ENCODE measurements around the gene SRGN.
"Not testable (repeated sequence)": the region's sequence is repeated elsewhere in the genome, so short reads cannot be mapped to it uniquely, and the experiment has no call there.

SRGN gene

DNA sequence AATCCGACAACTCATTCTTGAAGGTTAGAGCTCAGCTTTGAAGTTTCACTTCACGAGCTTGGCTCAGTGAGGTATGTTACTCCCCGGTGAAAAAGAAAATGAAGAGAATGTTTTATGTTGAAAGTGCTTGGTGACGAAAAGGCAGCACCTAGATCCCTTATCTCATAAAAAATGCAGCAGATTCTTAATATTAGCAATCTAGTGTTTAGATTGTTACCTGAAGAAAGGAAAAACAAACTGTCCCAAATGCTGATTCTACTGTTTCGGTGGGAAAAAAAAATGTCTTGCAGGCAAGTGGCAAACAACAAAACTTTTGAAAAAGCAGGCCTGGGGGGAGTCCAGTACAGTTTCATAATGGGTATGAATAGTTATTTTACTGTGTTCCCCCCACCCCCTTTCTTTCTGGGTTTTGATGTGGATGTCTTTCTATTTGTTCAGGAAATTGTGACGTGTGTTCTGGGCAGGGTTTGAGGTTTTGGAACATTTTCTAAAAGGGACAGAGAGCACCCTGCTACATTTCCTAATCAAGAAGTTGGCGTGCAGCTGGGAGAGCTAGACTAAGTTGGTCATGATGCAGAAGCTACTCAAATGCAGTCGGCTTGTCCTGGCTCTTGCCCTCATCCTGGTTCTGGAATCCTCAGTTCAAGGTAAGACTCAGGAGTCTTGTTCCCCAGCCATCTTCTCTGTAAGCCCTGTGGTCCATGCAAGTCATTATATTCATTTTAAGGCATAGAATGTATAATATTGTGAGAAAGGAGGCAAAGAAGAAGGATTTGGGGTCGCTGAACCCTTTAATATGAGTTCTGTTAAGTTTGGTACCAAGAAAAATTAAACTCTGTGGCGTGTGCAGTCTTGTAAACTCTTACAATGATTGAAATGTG is at the start of gene SRGN:
SRGN (plus strand) TSS at position 514 of the 881 bp plus-strand sequence; CDS start at position 569, 55 bp downstream.
- DNase-seq, result no peak

- DNase-seq, result not testable (repeated sequence)
These were observed 47.0 kb upstream of the SRGN start for GRCh38 chr10:69040904-69041303.

- no peak for DNase-seq
These were observed 45.5 kb upstream of the SRGN start for GRCh38 chr10:69042417-69042816.

DNA sequence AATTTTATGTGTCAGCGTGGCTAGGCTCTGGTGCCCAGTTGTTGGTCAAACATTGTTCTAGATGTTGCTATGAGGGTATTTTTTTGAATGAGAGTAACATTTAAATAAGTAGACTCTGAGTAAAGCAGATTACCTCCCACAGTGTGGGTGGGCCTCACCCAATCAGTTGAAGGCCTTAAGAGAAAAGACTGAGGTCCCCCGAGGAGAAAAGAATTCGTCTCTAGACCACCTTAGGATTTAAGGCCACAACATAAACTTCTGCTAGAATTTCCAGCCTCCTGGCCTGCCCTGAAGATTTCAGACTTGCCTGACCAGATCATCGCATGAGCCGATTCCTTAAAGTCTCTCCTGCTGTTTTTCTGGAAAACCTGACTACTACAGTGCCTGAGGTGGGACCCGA is 45.1 kb upstream of the SRGN start:
- DNase-seq, result no peak

DNA sequence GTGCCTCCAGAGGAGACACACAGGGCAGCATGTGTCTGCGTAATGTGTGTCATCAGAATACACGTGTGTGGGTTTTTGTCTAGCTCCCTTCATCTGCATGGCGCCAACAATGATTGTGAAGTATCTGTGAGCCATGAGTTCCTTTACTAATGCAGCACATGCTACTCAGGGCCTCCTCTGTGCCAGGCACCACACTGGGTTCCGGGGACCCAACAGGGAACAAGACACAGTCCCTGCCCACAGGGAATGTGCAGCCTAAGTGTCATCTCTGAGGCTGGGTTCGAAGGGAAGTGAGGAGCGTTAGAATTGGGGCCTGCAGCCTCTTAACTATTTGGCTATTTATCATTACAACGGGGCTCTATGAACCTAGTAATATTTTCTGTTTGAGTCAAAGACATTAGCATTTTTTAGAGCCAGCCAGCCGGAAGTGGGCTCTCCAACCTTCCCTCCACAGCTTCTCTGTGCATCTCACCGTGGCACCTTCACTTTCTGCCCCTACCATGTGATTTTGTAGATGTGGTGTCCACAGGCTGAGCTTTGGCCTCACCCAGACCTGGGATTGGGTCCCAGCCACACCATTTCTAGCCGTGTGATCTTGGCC is 43.9 kb upstream of the SRGN start:
- no peak for DNase-seq

DNA sequence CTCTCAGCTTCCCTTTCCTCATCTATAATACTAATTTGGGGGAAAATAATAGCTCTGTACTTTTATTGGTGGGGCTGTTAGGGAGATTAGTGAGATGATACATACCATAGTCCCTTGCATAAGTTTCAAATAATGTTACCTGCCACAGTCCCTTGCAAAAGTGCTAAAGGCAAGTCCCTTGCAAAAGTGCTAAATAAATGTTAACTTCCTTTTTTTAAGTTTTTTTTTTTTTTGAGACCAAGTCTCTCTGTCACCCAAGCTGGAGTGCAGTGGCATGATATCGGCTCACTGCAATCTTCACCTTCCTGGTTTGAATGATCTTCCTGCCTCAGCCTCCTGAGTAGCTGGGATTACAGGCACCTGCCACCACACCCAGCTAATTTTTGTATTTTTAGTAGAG is 43.4 kb upstream of the SRGN start:
- DNase-seq, result no peak

DNA sequence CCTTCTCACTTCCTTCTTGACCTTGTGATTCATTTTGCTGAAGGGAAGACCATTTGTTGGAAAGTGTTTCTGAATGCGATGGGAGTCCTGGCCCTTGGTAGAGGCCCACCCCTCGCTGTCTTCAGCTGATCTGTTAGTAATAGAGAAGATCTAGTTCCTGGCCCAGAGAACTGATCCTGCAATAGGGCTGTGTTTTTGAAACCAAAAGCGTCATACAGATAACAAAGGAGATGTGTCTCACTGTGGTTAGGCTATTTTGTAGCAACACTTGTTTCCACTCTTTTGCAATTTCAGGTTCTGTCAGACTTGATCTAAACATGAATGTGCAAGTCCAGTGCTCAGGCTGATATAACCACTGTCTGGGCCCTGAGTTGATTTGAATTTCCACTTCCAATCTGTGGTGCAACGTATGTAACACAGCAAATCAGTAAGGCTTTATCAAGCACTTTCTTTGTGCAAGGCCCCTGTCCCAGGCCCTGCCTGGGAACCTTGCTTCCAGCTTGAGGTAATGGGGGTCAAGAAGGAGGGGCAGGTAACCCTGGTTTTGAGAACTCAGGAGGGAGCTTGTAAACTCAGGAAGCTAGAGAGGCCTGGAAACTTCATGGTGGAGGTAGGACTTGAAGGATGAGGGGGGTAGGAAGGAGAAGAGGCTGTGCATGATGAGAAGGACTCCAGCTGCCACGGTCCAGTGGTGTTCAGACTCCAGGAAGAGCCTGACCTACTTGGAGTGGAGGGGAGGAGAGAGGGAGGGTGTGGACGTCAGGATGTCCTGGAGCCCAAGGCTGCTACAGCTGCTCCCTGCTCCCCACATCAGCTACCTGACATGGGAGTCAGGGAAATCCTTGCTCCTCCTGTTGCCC is 42.2 kb upstream of the SRGN start:
- no peak for DNase-seq

DNA sequence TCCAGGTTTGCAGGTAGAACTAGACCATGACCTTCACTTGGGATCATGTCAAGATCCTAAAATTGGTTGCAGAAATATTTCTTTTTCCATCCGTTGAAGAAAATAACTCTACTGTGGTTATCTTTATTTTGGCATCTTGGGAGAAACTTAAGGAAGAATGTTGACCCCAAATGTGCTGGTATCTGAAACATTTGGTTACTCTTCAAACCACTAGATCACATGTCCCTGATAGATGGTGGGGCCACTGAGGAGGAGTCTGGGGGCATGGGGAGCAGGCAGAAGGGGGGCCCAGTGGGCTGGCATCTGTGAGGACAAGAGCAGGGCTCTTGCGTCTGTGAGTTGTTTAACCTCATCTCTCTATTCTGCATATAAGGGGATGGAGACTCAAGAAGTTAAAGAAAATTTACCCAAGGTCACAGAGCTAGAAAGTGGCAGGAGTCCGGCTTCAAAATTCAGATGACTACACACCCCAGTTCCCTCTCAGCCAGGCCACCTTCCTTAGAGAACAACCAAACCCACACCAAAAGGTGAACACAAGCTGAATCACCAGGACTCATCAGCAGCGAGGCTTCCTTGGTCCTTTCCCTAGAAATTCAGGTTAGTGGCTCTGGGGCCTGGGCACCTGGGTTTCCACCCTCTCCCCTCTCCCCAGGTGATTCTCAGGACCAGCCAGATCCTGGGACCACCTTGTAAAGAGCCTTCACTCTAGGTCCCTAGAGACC is 40.6 kb upstream of the SRGN start:
- DNase-seq, result no peak

DNA sequence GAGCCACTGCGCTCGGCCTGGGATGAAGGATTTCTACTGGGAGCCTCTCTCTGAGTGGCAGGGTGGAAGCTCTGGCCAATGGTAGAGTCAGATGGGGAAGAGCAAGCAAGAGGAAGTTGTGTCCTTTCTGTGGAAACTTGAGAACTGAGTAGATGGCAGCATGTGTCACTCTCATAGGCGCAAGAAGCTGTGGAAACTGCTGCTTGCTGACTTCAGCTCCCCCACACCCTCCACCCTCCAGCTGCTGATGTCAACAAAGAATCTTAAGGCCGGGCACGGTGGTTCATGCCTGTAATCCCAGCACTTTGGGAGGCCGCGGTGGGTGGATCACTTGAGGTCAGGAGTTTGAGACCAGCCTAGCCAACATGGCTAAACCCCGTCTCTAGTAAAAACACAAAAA is 39.8 kb upstream of the SRGN start:
- DNase-seq, result no peak

DNA sequence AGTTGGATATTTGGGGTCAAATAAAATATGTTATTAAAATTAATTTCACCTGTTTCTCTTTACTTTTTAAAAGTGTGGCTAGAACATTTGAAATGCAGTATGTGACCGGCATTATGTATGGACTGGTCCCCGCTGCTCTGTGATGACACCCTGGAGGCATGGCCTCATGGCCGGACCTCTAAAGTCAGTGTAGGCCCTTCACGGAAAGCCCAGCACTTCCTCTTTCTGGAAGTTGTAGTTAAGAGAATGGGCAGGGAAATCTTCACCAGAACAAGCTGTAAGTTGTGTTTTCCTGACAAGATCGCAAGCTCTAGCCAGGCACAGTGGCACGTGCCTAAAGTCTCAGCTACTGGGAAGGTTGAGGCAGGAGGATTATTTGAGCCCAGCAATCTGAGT is 38.3 kb upstream of the SRGN start:
- DNase-seq, result no peak

DNA sequence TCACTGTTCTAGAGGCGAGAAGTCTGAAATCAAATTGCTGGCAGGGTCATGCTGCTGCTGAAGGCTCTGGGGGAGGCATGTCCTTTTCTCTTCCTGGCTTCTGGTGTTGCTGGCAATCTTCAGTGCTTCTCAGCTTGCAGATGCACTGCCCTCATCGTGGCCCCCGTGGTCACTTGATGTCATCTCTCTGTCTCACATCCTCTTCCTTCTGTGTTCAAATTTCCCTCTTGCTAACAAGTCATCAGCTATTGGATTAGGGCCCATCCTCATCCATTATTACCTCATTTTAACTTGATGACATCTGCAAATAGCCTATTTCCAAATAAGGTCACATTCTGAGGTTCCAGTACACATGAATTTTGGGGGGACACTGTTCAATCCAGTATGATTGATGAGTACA is 36.6 kb upstream of the SRGN start:
- no peak for DNase-seq

GRCh38 chr10:69051710-69052487 is 36.0 kb upstream of the SRGN start:
- no peak for DNase-seq

GRCh38 chr10:69052736-69053135 is 35.2 kb upstream of the SRGN start:
- no peak for DNase-seq

DNA sequence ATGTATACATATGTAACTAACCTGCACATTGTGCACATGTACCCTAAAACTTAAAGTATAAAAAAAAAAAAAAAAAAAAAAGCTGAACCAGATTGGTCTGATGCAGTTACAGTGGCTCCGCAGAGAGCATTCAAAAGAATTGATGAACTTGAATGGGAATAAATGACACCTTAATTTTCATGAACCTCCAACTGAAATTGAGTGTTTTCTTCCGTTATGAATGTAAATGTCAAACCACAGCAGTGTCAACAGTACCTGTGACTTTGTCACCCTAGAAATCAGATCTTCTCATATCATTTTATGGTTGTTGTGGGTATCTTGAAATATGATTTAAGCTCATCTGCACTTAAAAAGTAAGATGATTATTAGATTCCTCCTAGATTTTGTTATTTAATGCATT is 32.7 kb upstream of the SRGN start:
- DNase-seq, result no peak

DNA sequence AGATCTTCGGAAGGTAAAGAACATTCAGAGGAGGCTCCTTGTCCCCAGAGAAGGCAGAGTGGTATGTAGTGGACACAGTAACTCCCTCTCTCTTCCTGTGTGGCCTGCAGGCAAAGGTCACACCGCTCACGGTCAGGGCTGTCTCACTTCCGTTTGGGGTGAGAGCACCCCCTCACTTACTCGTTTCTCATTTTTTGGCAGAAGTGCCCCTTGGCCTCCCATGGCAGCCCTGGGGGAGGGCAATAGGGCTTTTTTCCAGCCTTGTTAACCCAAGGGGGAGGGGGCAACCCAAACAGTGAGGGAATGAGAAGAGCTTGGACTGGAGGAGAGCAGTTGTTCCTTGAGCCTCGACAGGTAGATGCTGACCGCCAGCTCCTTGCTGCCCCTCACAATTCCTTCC is 31.8 kb upstream of the SRGN start:
- DNase-seq, result no peak

- no peak for DNase-seq
These were observed 31.2 kb upstream of the SRGN start for GRCh38 chr10:69056536-69057260.

DNA sequence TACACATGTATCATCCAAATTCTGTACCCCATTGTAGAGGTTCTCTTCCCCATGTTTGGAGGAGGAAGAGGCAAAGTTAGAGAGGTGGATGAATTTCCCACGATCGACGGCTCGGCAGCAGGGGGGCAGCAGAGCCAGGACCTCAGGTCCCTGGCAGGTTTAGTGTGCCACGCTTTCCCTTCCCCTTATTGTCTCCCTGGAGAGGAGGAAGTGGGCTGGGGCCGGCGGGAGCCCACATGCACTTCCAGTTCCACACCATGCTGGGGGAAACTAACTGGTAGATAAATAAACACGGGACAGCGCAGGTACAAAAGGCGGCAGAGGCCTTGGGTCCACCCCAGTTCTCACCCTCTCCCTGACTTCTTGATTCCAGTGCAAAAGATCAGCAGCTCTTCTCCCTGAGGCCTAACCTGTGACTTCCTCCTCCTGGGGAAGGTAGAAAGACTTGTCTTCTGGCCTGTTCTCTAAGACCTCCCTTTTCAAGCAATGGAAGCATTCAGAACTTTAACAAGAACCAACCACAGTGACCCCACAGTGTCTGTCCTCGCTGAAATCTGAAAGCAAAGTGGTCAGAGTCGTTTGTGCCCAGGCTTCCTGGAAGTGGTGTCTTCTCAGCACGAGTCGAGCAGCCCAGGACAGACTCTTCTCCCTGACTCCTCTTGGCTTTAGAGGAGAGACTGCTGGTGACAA is 30.5 kb upstream of the SRGN start:
- DNase-seq, result no peak

DNA sequence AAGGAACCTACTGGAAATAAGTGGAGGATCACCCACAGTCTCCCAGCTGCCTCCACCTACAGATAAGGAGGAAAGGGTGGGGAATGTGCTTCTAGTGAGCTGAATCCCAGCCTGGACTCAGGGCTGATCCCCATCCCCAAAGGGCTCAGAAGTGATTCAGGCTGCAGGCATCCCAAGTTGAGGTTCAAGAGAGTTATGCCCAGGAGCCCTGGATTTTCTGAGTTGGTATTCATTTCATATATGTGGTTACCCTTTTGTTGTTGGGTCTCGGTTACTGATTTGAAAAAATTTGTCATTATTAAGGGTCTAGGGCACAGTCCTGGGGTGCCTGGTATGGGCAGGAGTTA is 30.0 kb upstream of the SRGN start:
- no peak for DNase-seq

- DNase-seq, result no peak
These were observed 27.6 kb upstream of the SRGN start for GRCh38 chr10:69060127-69060798.

Measured in NCI-H187 treated with DMSO at 0.1 percent for 48 hours (cell line).